D721Med (cell line): ENCODE data around the gene MTMR4.
"Not testable (repeated sequence)": the region's sequence is repeated elsewhere in the genome, so short reads cannot be mapped to it uniquely, and the experiment has no call there.

Experiments used
- DNase-seq: peaks from one replicate; pipeline ENCODE4 v3.0.0; 2011; ENCODE audit warnings: low spot score; ENCODE audit not compliant: insufficient read length
- FAIRE-seq: peaks from 2 replicates; lab custom pipeline; 2011; peaks lifted over from hg19 to GRCh38; lab: Jason Lieb, UNC
- TF ChIP-seq, protein P1 (sequence below): IDR thresholded peaks from 2 replicates; pipeline ENCODE4 v1.5.1; 2012; ENCODE audit warnings: mild to moderate bottlenecking, control low read depth; ENCODE audit not compliant: insufficient read depth; ENCODE audit errors: missing control alignments

MTMR4 gene

GRCh38 chr17:58492238-58493121 is 22.0 kb downstream of the MTMR4 start:
- DNase-seq (no peak), FAIRE-seq (no peak)
- TF ChIP-seq, protein P1, sequence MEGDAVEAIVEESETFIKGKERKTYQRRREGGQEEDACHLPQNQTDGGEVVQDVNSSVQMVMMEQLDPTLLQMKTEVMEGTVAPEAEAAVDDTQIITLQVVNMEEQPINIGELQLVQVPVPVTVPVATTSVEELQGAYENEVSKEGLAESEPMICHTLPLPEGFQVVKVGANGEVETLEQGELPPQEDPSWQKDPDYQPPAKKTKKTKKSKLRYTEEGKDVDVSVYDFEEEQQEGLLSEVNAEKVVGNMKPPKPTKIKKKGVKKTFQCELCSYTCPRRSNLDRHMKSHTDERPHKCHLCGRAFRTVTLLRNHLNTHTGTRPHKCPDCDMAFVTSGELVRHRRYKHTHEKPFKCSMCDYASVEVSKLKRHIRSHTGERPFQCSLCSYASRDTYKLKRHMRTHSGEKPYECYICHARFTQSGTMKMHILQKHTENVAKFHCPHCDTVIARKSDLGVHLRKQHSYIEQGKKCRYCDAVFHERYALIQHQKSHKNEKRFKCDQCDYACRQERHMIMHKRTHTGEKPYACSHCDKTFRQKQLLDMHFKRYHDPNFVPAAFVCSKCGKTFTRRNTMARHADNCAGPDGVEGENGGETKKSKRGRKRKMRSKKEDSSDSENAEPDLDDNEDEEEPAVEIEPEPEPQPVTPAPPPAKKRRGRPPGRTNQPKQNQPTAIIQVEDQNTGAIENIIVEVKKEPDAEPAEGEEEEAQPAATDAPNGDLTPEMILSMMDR: no peak

DNA sequence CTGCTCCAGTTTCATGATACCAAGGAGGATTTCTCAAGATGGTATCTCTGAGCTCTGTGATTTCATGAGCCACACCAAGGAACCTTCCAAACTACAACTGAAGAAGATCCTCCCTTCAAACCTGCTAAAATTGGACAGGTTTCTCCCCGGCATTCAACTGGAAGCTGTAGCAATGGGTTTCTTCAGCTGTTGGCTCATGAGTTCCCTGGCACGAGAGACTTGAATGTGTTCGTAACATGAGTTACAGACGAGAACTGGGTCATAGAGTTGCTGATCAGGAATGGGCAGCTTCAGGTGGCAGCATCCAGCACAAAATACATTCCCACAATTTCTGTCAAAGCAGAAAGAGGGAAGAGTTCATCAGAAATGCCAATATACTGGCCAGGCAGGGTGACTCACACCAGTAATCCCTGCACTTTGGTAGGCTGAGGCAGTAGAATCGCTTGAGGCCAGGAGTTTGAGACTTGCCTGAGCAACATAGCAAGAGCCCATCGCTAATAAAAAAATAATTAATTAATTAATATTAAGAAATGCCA is 22.9 kb downstream of the MTMR4 start:
- DNase-seq (no peak), FAIRE-seq (no peak)
- TF ChIP-seq, protein P1: no peak

GRCh38 chr17:58488428-58488890 is 26.0 kb downstream of the MTMR4 start:
- TF ChIP-seq, protein P1: no peak
- DNase-seq (no peak), FAIRE-seq (no peak)

DNA sequence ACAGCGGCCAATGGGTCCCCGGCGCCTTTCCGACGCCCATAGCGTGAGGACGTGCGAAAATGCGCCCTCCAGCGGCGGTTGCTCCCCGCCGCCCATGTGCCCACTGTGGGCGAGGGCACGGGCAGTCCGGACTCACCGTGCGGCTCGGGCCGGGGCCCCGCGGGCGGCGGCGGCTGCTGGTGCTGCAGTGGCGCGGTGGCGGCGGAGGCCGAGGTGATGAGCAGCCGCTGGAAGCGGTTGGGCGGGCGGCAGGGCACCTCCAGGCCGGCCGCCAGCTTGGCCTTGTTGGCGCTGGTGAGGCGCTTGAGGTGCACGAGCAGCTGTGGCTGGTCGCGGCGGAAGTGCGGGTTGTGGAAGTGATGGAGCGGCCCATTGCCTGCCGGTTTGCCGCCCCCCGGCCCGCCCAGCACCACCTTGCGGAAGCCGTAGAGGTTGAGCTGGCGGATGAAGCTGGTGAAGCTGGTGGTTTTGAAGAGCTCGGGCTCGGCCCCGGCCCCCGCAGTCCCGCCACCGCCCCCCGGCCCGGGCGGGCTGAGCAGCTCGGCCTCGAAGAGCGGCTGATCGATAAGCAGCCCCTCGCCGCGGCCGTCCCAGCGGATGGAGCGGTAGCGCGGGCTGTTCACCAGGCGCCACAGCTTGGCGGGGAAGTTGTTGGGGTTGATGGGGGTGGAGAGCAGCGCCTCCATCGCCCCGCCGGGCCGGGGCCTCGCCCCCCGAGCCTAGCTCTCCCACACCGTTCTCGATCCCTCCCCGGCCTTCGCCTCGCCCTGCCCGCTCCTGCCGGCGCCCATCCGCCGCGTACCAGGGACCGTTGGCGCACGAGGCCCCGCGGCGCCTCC is 26.6 kb downstream of the MTMR4 start, which contains the start of gene HSF5:
TSS of gene HSF5 (minus strand) at position 820 of the 839 bp plus-strand sequence. CDS start at position 686, 134 bp downstream.
- no peak for FAIRE-seq
- TF ChIP-seq, protein P1: no peak

GRCh38 chr17:58484600-58484999 is 29.8 kb downstream of the MTMR4 start:
- DNase-seq (no peak), FAIRE-seq (no peak)
- TF ChIP-seq, protein P1: no peak

More for the DNA sequence above, 26.6 kb downstream of the MTMR4 start, which contains the start of gene HSF5:
- no peak for DNase-seq

DNA sequence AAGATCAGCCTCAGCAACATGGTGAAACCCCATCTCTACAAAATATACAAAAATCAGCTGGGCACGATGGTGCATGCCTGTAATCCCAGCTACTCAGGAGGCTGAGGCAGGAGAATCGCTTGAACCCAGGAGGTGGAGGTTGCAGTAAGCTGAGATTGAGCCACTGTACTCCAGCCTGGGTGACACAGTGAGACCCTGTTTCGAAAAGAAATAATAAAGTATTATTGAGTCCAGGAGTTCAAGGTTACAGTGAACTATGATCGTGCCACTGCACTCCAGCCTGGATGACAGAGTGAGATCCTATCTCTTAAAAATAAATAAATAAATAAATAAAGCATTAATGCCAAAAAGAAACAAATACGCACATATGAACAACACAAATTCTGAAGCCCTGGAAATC is 32.6 kb downstream of the MTMR4 start:
- not testable (repeated sequence) for DNase-seq, FAIRE-seq

- no peak for DNase-seq
- FAIRE-seq: no peak
- TF ChIP-seq, protein P1: no peak
Measured at GRCh38 chr17:58480090-58480489, 34.3 kb downstream of the MTMR4 start.
